ENCODE data around the gene GAK.

Gene GAK

GRCh38 chr4:823176-823760 is 108.8 kb downstream of the GAK start:
- H3K4me3 ChIP-seq (ENCODE audit: control insufficient read depth, low read depth, low read length) = no peak overlapping the region
- no peak for DNase-seq (ENCODE audit: low read depth)
- TF ChIP-seq CTCF (IDR thresholded peaks at IDR 0.05; ENCODE audit: control insufficient read depth, insufficient read depth, low read depth, low read length, missing control alignments) = no peak

GRCh38 chr4:822361-823175 is 109.5 kb downstream of the GAK start:
- no peak for TF ChIP-seq CTCF (IDR thresholded peaks at IDR 0.05; ENCODE audit: control insufficient read depth, insufficient read depth, low read depth, low read length, missing control alignments)
- no peak overlapping the region for H3K4me3 ChIP-seq (ENCODE audit: control insufficient read depth, low read depth, low read length)
- no peak for DNase-seq (ENCODE audit: low read depth)

GRCh38 chr4:821631-822030 is 110.5 kb downstream of the GAK start:
- no peak overlapping the region for H3K4me3 ChIP-seq (ENCODE audit: control insufficient read depth, low read depth, low read length)
- no peak for DNase-seq (ENCODE audit: low read depth)
- TF ChIP-seq CTCF (IDR thresholded peaks at IDR 0.05; ENCODE audit: control insufficient read depth, insufficient read depth, low read depth, low read length, missing control alignments) = no peak

GRCh38 chr4:821181-821591 is 110.9 kb downstream of the GAK start:
- no peak for DNase-seq (ENCODE audit: low read depth)
- TF ChIP-seq CTCF (IDR thresholded peaks at IDR 0.05; ENCODE audit: control insufficient read depth, insufficient read depth, low read depth, low read length, missing control alignments) = no peak
- H3K4me3 ChIP-seq (ENCODE audit: control insufficient read depth, low read depth, low read length) = no peak overlapping the region

- no peak overlapping the region for H3K4me3 ChIP-seq (ENCODE audit: control insufficient read depth, low read depth, low read length)
- no peak for DNase-seq (ENCODE audit: low read depth)
- TF ChIP-seq CTCF (IDR thresholded peaks at IDR 0.05; ENCODE audit: control insufficient read depth, insufficient read depth, low read depth, low read length, missing control alignments) = no peak
Measured at GRCh38 chr4:820230-821172, 111.6 kb downstream of the GAK start.

- DNase-seq (ENCODE audit: low read depth) = no peak
- H3K4me3 ChIP-seq (ENCODE audit: control insufficient read depth, low read depth, low read length) = no peak overlapping the region
- no peak for TF ChIP-seq CTCF (IDR thresholded peaks at IDR 0.05; ENCODE audit: control insufficient read depth, insufficient read depth, low read depth, low read length, missing control alignments)
Measured at GRCh38 chr4:819401-820229, 112.5 kb downstream of the GAK start.

All from AG09309 (cell line).